Keratinocyte (primary cell): ENCODE results near the gene TCERG1. TPM values are rescaled to one million over a fixed set of nuclear protein-coding genes. Genes with fewer than 3 reads are reported as not detected.

Experiments
- DNase-seq: peaks from one replicate; pipeline ENCODE4 v3.0.0-alpha.2; 2011; ENCODE audit warnings: low read depth, missing footprints, low spot score
- FAIRE-seq: peaks from 2 replicates; lab custom pipeline; 2011; peaks lifted over from hg19 to GRCh38; lab: Jason Lieb, UNC
- H2AFZ ChIP-seq: 2 replicates; pipeline ENCODE4 v1.6.0; 2012; ENCODE audit warnings: low read length, control low read depth, inconsistent platforms; ENCODE audit not compliant: control insufficient read depth
- H3K27ac ChIP-seq: 2 replicates; pipeline ENCODE4 v1.5.1; 2011; ENCODE audit warnings: low read length; ENCODE audit not compliant: control insufficient read depth, insufficient read depth
- H3K27me3 ChIP-seq: 3 replicates; pipeline ENCODE4 v1.6.0; 2011; ENCODE audit warnings: low read length; ENCODE audit not compliant: control insufficient read depth, insufficient read depth; ENCODE audit errors: extremely low read depth
- H3K36me3 ChIP-seq, 2 experiments: 2 replicates in 1 of 2; 3 replicates in 1 of 2; pipeline ENCODE4 v1.5.1; 2011; ENCODE audit warnings: low read length in 2 of 2, mild to moderate bottlenecking in 1 of 2; ENCODE audit not compliant: control insufficient read depth in 2 of 2, insufficient read depth in 2 of 2; ENCODE audit errors: extremely low read depth in 1 of 2
- H3K4me1 ChIP-seq: 3 replicates; pipeline ENCODE4 v1.5.1; 2011; ENCODE audit warnings: low read length; ENCODE audit not compliant: control insufficient read depth, insufficient read depth; ENCODE audit errors: extremely low read depth
- H3K4me2 ChIP-seq: 3 replicates; pipeline ENCODE4 v1.6.0; 2011; ENCODE audit warnings: low read depth, low read length; ENCODE audit not compliant: control insufficient read depth, insufficient read depth; ENCODE audit errors: extremely low read depth
- H3K4me3 ChIP-seq, 3 experiments: fragments of 200-600 bp in 1 of 3; sonication (generic) in 1 of 3; 2 replicates in 2 of 3; 3 replicates in 1 of 3; pipeline ENCODE4 v1.5.1; 2011 to 2016; ENCODE audit warnings: low read length in 3 of 3, mild to moderate bottlenecking in 3 of 3, control low read depth in 2 of 3, inconsistent platforms in 1 of 3, low read depth in 1 of 3, mixed read lengths in 1 of 3, mixed run types in 1 of 3, moderate library complexity in 1 of 3; ENCODE audit not compliant: control insufficient read depth in 2 of 3, insufficient read depth in 2 of 3; ENCODE audit errors: extremely low read depth in 1 of 3
- H3K79me2 ChIP-seq: 2 replicates; pipeline ENCODE4 v1.6.0; 2012; ENCODE audit warnings: low read length; ENCODE audit not compliant: control insufficient read depth, insufficient read depth
- H3K9ac ChIP-seq: 3 replicates; pipeline ENCODE4 v1.6.0; 2011; ENCODE audit warnings: low read length; ENCODE audit not compliant: control insufficient read depth, insufficient read depth; ENCODE audit errors: extremely low read depth
- H3K9me1 ChIP-seq: 3 replicates; pipeline ENCODE4 v1.6.0; 2011; ENCODE audit warnings: low read length; ENCODE audit not compliant: control insufficient read depth, insufficient read depth; ENCODE audit errors: extremely low read depth
- H3K9me3 ChIP-seq: 2 replicates; pipeline ENCODE4 v1.5.1; 2012; ENCODE audit warnings: low read depth, low read length; ENCODE audit not compliant: control insufficient read depth
- H4K20me1 ChIP-seq: 3 replicates; pipeline ENCODE4 v1.6.0; 2011; ENCODE audit warnings: low read length; ENCODE audit not compliant: control insufficient read depth, insufficient read depth; ENCODE audit errors: extremely low read depth
- EZH2 ChIP-seq: IDR thresholded peaks from one replicate; pipeline ENCODE4 v1.6.1; 2012; ENCODE audit warnings: inconsistent platforms, mild to moderate bottlenecking, low read length, moderate library complexity
- dilution Hi-C: fragments of 300-500 bp; cut with MboI; formaldehyde crosslinking; loops from one replicate; pipeline ENCODE4 v1.7.0; 2020; ENCODE audit warnings: low sequenced_read_pairs; ENCODE audit not compliant: extremely low pct_ligation_motif_present
- polyA plus RNA-seq, 5 experiments: library from polyadenylated mRNA; depleted of rRNA in 3 of 5; stranded (reverse) in 3 of 5; stranded (forward) in 1 of 5; unstranded in 1 of 5; fragments of >200 nt; gene quantifications; 1 replicate in 1 of 5; 2 replicates in 3 of 5; 3 replicates in 1 of 5; pipeline versions ENCODE4 v1.2.1 to v1.2.3, GENCODE V29; 2011 to 2012; ENCODE audit warnings: missing spikeins in 2 of 5, low read depth in 1 of 5, low replicate concordance in 1 of 5
- TF ChIP-seq, protein P1 (sequence below), 3 experiments: IDR thresholded peaks in 1 of 3; conservative IDR thresholded peaks in 1 of 3; optimal IDR thresholded peaks in 1 of 3; 2 replicates in 2 of 3; 3 replicates in 1 of 3; pipeline versions ENCODE3 to v1.5.1; 2011; ENCODE audit warnings: low read length in 3 of 3, mild to moderate bottlenecking in 3 of 3, moderate library complexity in 2 of 3, control low read depth in 1 of 3, inconsistent platforms in 1 of 3; ENCODE audit not compliant: insufficient read depth in 2 of 3; ENCODE audit errors: extremely low read depth in 1 of 3

Gene TCERG1
- polyA plus RNA-seq, 1 donor (not counting 4 experiments of a cell fraction or from before 2014, with no cell fraction given): 71.6 TPM

DNA sequence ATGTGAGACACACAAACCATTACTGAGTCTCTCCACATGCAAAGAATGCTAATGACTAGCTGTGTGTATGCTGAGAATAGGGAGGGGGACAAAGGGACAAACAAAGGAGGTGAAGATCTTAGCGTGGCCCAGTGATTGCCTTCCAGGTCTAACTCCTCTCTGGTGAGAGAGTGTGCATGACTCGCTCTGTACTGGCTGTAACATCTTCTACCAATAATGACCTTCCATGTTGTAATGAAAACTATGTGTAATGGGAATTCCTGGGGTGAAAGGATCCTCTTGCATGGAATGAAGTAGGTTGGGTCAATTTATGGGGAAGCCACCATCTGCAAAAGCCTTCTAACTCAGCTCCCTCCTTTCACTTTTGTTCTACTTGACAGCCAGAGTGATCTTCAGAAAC is 93.3 kb downstream of the TCERG1 start:
- H3K79me2 ChIP-seq: no peaks in the 10 kb centered on the region
- FAIRE-seq: no peak
- no peak overlapping the region for H2AFZ ChIP-seq
- no peaks in the 10 kb centered on the region for H3K9me1 ChIP-seq
- dilution Hi-C loops: loop anchor here (25.0 kb wide), 1 partner anchor 422 kb away; no protein-coding TSS in a partner anchor
- H4K20me1 ChIP-seq: no peaks in the 10 kb centered on the region
- H3K27ac ChIP-seq: no peak overlapping the region
- TF ChIP-seq, protein P1, sequence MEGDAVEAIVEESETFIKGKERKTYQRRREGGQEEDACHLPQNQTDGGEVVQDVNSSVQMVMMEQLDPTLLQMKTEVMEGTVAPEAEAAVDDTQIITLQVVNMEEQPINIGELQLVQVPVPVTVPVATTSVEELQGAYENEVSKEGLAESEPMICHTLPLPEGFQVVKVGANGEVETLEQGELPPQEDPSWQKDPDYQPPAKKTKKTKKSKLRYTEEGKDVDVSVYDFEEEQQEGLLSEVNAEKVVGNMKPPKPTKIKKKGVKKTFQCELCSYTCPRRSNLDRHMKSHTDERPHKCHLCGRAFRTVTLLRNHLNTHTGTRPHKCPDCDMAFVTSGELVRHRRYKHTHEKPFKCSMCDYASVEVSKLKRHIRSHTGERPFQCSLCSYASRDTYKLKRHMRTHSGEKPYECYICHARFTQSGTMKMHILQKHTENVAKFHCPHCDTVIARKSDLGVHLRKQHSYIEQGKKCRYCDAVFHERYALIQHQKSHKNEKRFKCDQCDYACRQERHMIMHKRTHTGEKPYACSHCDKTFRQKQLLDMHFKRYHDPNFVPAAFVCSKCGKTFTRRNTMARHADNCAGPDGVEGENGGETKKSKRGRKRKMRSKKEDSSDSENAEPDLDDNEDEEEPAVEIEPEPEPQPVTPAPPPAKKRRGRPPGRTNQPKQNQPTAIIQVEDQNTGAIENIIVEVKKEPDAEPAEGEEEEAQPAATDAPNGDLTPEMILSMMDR (optimal IDR thresholded peaks at IDR 0.05 in 1 of 3, IDR thresholded peaks at IDR 0.05 in 1 of 3, conservative IDR thresholded peaks at IDR 0.05 in 1 of 3; ENCODE audit: extremely low read depth in 1 of 3, insufficient read depth in 2 of 3, low read length in 3 of 3): no peak
- no peak for TF ChIP-seq EZH2
- H3K36me3 ChIP-seq: no peaks in the 10 kb centered on the region
- H3K4me3 ChIP-seq: no peak overlapping the region
- H3K4me2 ChIP-seq: no peak overlapping the region
- H3K4me1 ChIP-seq: no peaks in the 10 kb centered on the region
- no peaks in the 10 kb centered on the region for H3K9me3 ChIP-seq
- DNase-seq: no peak
- no peaks in the 10 kb centered on the region for H3K27me3 ChIP-seq
- H3K9ac ChIP-seq: no peak overlapping the region

DNA sequence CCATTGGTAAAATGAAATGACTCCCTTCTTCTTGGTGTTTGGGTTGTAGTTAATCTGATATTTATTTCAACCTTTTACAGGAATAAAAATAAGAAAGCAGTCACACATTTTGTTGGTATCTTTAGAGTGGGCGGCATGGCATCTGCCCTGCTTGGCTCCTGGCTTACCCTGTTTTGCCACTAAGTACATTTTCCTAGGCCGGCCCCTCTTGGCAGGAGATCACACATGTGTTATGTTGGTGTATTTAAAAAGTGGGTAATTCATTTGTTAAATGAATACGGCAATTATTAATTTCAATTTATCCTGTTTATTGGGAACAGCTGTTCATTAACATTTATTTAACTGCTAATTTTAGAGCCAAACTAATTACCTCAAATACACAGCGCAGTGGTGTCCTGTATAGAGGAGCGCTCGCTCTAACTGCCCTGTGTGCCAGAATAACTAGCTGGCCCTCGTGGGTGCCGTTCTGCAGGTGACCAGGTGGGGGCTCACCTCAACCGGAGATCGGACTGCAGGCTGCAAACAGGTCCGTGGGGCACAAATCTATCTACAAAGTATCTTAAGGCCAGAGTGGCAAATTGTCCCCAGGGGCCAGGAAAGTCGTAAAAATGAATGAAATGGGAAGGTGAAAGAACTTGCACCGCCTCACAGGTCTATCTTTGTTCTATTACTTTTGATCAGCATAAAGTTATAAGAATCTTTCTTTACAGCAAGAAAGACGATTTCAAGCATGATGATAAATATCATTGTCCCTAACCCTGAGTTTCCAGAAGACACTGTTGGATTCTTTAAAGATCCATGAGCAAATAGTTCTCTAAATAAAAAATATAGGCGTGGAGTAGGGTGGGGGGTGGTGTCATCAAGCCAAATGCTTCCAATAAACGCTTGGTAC is 95.1 kb downstream of the TCERG1 start:
- no peak for DNase-seq

More for the DNA sequence above, 95.1 kb downstream of the TCERG1 start:
- H3K4me1 ChIP-seq: no peaks in the 10 kb centered on the region
- dilution Hi-C loops: loop anchor here (25.0 kb wide), 1 partner anchor 420 kb away; no protein-coding TSS in a partner anchor
- no peaks in the 10 kb centered on the region for H3K9me1 ChIP-seq
- no peaks in the 10 kb centered on the region for H3K79me2 ChIP-seq
- no peaks in the 10 kb centered on the region for H3K36me3 ChIP-seq
- H3K4me3 ChIP-seq: no peak overlapping the region
- H2AFZ ChIP-seq: no peak overlapping the region
- no peaks in the 10 kb centered on the region for H3K9me3 ChIP-seq
- H4K20me1 ChIP-seq: no peaks in the 10 kb centered on the region
- H3K27me3 ChIP-seq: no peaks in the 10 kb centered on the region
- no peak overlapping the region for H3K27ac ChIP-seq
- no peak overlapping the region for H3K9ac ChIP-seq
- FAIRE-seq: peak; percentile 9
- H3K4me2 ChIP-seq: no peak overlapping the region
- TF ChIP-seq EZH2: no peak
- TF ChIP-seq, protein P1 (optimal IDR thresholded peaks at IDR 0.05 in 1 of 3, IDR thresholded peaks at IDR 0.05 in 1 of 3, conservative IDR thresholded peaks at IDR 0.05 in 1 of 3; ENCODE audit: extremely low read depth in 1 of 3, insufficient read depth in 2 of 3, low read length in 3 of 3): peak; percentile 90 to 95 (median 92)
